IPS DF 19.7 (cell line): ENCODE data around the gene EGFLAM.

Source experiments
- DNase-seq: peaks from one replicate; pipeline ENCODE4 v3.0.0-alpha.2; 2013; ENCODE audit warnings: low read depth, low spot score

The EGFLAM gene

DNA sequence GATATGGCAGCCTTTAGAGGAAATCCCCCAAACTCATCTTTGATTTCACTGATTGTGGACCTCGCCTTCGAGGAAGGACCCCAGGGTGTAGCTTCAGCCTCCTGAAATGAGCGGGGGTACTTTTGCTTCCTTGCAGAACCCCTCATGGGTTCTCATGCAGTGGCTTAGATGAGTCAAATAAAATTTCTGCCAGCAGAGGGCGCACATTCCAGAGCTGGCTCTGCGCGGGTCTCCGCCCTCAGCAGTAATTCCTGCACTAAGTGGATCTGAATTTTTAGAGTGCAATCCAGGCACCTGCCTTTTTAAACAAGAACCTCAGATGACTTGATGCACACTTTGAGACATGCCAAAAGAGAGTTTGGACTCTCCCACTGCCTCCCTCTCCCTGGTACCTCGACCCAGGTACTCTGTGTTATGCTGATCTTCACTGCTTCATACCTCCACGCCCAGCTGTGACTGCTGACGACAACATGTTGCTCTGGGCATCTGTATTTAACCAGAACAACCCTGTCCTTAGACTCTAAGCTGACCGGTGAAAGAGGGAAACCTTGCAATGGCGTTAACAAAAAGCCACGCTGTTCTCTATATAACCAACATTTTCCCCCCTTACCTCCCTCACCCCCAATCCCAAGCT, 7.3 kb downstream of the EGFLAM start:
- no peak for DNase-seq

DNA sequence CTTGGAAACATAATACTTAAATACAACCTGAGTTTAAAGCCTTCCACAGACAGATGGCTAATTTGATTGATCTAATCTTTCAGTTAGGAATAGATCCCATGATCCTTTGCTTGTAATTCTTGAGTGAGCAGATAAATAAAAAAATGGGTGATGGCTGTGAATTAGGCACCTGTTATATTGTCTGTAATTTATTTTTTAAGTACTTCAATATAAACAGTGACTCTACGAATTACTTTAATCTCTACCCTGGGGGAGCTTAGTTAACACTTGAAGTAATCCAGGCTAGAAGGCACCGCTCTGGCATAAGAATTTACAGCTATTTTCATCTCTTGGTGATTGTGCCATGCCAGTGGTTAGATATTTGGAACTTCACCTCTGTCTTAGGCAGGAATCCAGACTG, 9.0 kb downstream of the EGFLAM start:
- no peak for DNase-seq

DNA sequence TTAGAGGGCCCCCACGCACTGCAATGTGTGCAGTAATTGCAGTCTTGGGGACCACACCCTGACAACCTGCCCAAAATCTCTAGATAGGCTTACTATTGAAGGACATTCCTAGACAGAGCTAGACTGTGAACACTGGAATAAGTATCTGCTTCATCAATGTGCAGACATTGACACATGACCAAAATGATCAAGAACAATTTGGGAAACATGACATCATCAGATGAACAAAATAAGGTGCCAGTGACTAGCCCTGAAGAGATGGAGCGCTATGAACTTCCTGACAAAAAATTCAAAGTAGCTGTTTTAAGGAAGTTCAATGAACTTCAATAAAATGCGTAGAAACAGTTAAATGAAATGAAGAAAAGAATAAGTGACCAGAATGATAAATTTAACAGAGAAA, 15.3 kb downstream of the EGFLAM start:
- no peak for DNase-seq

DNA sequence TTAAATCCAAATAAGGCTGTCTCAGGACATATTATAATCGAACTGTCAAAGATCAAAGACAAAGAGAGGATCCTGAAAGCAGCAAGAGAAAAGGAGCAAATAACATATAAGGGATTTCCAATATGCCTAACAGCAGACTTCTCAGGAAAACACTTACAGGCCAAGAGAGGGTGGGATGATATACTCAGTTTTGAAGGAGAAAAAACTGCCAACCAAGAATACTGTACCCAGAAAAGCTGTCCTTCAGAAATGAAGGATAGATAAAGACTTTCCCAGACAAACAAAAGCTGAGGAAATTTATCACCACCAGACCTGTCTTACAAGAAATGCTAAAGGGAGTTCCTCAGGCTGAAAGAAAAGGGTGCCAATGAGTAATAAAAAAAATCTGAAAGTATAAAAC, 16.0 kb downstream of the EGFLAM start:
- DNase-seq = no peak

DNA sequence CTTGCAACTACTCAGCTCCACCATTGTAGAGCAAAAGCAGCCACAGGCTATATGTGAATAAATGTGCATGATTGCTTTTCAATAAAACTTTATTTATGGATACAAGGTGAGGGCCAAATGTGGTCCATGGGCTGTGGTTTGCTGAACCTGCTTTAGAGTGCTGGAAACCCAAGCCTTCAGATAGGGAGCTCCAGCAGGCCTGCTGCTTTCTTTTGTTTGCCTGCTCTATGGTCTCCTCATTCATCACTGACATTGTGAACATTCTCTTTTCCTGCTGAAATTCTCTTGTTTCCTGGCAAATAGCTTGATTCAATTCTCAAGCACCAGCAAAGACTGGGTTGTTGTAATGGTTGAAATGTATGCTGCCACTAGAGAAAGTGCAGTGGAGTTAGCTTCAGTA, 26.0 kb downstream of the EGFLAM start:
- no peak for DNase-seq

DNA sequence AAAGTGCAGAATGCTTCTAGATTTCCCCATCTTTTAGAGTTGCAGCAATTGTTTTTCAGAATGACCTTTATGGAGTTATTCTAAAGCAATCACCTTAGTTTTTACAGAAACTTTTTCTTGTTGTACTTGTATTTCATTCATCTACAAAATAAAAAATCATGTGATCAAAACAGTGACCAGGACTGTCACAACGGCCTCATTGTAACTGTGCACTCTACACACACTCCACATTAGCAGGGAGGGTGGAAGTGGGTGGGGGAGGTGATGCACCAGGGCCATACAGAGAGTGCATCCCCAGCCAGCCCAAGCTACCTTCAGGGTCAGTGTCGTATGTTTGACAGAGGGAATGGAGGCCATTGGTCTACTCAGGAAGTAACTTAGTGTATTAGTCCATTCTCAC, 26.9 kb downstream of the EGFLAM start:
- DNase-seq = no peak

DNA sequence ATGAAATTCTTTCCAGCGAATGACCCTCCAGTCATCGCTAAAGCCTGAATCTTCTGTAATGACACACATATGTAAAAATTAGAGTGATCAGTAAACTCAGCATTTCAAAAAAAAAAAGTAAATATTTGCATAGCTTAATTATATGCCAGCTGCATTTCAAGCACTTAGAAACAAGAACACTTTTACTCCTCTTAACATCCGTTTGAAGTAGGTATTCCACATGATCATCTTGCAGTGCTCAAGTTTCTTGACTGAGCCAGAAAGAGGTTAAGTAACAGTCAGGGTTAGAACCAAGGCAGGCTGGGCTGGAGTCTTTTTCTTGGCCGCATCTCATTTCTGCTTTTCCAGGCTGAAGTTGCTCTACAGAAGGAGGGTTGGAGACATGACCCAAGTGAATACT, 27.6 kb downstream of the EGFLAM start:
- DNase-seq = no peak

DNA sequence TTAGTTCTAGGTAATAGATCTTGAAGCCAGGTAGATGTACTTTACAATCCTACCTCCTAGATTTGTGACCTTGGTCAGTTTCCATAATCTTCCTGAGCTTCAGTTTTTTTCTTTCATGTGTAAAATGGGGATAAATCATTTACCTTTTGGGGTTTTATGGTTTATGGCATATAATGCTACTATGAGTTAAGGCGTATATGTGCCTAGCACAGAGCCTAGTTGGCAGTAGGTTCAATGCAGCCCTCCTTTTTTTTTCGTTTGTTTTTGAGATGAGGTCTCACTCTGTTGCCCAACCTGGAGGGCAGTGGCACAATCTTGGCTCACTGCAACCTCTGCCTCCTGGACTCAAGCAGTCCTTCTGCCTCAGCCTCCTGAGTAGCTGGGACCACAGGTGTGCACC, 28.8 kb downstream of the EGFLAM start:
- no peak for DNase-seq

DNA sequence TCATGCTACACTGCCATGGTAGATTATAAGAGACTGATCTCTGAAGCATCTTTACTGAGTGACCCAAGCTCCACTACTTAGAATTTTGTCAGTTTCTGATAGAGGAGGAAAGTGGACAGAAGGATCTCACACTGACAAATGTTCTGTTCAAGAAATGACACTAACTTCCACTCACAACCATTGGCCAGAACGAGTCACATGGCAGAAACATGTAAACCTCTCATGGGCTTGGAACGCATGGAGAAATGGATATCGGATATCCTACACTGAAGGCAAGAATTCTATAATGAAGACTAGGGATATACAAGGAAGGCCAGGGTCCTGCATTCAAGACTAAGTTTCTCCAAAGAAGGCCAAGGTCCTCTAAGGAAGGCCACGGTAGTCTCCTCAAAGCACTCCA, 31.1 kb downstream of the EGFLAM start:
- no peak for DNase-seq

DNA sequence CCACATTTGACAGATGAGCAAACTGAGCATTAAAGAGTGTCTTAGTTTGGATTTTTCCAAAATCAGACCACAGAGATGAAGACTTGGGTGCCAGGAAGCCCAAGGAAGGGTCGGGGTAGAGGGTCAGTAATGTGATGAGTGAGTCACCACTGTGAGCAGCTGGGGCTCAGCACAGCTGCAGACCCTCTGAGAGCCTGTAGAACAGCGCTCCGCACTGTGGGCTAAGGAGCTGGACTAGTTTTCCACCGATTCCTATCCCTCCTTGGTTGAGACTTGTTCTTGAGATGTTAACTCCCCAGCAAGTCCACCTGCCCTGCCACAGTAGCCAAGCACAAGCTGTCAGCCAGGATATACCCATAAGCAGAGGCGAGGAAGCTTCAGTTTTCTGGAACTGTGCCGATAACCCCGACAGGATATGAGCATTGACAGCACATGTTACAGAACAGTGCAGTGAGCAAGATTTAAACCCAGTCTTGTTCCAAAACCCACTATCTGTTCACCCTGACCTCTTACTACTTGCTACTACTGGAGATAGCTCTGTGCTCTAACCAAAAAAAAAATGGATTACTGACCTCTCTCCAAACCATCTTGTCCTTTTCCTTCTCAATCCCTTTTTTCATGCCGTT, 31.8 kb downstream of the EGFLAM start:
- DNase-seq = no peak

DNA sequence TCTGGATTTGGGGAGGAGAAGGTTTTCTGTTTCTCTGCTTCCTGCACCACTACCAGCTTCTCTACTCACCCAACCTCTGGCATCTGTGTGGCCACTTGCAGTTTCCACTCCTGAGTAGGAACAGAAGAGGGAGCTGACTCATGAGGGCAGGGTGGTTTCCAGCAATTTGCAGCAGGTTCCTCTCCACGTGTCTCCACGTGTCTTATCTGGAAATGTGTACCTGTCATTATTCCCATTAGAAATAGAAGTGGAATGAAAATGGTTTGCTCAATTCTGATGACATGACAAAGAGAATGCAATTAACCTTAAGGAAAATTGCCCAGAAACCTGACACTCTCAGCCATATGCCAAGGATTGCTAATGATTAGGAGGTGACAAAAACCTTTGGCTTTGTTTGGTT, 33.0 kb downstream of the EGFLAM start:
- no peak for DNase-seq

DNA sequence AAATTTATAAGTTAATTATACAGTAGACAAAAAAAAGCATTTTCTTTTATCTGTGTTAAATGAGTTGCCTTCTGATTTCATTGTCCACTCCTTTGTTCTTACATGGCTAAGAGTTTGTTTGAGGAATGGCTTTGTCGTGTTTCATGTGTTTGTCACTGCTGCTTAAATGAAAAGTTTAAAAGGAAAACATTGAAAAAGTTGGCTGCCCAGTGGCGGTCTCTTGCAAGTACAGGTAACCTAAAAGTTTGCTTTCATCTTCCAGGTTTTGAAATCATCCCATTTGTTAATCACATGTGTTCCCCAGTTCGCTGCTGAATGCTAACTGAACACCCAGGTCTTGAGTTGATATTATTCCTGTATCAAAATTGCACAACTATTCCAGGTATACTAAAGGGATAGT, 33.9 kb downstream of the EGFLAM start:
- no peak for DNase-seq

DNA sequence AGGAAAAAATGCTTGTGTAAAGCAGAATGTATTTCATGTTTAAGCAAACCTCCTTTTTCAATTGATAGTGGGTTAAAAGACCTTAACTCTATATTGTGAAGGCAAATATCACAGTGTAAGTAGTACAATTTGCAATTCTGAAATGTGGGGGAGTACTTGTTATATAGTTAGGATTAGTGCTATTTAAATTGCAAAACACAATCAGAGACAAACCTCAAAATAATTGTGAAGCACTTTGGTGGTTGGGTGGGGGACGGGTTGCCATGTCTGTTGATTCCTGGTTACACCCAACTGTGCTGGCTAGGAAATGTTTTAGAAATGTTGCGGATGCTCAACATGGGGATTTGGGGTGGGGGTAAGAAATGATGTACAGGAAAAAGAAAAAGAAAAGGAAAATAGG, 37.4 kb downstream of the EGFLAM start:
- DNase-seq = no peak

DNA sequence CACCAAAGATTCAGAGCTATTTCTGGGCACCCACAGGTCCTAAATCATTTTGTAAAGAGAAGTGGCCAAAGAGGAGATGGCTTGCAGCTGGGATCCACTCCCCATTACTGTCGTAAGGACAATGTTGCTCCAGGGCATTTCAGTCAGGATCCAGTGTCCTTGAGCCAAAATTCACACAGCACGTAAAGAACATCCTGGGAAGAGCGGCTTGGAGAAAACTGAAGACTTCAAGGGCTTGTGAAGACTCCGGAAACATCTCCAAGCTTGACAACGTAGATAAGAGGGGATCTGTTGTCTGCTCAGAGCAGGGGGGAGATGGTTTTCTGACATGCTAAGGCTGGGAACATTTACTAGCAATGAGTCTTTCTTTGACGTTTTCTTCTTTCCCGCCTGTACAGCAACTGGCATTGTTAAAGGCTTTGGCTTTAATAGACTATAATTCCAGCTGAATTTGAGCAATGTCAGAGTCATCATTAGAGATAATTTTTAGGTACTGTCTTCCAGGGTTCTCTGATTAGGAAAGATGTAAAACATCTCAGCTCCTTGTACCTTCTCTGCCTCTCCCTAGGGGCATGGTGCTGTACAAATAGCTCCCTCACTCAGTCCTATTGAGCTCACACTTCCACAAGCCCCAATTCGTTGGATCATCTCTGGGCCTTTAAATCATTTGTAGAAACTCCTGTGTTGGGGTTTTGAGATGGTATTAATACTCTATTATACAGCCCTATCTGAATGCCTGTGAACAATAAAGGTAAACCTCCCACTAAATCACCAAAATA, 39.7 kb downstream of the EGFLAM start:
- no peak for DNase-seq

DNA sequence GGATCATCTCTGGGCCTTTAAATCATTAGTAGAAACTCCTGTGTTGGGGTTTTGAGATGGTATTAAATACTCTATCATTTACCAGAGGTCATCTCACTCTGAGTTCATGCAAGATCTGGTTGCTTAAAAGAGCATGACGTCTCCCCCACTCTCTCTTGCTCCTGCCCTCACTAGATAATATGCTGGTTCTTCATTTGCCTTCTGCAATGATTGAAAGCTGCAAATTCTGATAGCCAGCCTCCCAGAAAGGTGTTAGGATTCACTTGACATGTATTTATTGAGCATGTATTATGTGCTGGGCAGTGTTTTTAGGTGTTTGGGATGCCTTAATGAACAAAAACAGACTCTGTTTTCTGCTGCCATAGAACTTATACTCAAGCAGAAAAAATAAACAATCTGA, 41.2 kb downstream of the EGFLAM start:
- no peak for DNase-seq

DNA sequence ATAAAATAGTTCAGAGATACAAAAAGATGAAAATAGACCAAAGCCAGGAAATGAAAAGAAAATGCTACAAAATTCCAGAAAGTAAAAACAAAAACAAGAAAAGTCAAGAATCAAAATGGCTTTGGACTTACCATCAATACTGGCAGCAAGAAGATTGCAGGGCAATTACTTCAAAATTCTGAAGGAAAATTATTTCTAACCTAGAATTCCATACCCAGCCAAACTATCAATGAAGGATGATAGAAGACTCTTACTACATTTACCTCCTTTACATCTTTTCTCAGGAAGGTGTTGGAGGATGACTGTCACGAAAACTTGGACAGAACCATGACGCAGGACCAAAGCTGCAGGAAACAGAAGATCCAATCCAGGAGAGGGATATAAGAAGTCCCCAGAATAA, 46.8 kb downstream of the EGFLAM start:
- no peak for DNase-seq

DNA sequence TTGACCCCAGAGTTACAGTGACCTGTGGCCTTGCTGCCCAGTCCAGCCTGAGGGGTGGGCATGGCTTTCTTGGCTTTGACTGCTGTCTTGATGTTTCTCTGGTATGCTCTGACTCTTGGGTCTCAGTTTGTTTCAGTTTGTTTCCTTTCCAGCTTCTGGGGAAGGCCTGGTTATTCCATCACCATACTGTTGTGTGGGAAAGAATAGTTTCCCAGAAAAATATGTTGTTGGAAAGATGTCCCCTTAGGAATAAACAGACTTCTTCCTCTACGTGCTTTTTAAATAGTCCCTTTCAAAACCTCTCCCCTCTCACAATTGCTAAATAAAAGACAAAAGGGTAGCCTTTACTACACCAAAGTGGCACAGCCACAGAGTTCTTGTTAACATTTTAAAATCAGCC, 49.5 kb downstream of the EGFLAM start:
- DNase-seq = no peak

DNA sequence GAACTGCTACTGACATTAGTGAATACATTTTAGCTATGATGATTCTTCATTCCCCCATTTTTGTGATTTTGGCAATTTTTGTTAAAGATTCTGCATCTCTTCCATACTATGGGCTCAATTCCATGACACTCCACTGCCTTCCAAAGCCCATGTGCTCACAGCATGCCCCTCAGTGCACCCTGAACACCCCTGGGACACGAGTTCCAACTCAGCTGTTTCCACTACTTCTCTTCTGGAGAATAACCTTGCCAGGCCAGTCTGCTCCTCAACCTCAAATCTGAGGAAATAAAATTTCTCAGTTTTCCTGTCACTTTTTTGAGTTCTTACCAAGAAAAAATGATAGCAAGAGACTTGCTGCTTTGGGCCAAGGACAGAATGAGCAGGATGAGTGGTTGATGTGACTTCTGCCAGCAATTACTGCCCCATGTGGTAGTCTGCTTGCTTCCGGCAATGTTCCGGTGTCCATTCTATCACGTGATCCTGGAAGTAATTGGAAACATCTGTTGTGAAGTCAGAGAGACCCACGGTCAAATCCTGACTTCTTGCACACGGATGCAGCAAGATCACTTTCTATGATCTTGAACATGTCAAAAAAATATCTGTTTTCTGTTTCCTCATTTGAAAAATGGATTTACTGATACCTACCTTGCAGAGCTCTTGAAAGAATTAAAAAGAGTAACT, 58.3 kb downstream of the EGFLAM start:
- DNase-seq = no peak

DNA sequence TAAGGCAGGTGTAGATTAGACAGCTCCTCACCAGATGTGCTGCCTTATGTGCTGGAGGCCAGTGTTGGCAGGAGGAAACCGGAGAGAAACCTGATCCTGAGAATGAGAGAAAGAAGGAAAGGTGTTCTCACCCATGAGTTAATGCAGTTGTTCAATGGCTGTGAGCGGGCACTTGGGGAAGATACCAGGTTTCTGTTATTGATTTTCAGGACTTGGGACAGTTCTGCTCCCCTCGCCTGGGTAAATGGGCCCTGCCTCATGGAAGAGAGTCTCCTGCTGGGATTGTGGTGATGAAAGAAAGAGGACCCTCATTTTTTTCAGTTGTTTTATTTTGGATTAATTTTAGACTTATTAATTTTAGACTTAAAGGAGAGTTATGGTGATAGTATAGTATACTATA, 59.5 kb downstream of the EGFLAM start:
- no peak for DNase-seq

DNA sequence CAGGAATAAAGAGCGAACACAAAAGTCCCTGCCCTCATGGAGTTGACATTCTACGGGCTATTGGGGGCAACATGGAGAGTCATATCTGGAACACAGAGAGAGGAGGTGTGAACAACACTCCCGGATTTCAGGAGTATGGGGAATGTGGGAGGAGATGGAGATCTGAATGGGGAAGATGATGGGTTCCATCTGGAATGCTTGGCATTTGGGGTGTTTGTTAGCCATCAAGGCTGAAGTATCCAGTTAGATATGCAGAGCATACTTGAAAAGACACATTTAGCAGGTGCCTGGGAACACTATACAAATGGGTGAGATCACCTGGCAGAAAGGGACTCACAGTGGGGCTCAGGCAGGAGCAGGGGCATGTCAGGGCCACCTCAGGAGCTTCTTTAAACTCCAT, 61.1 kb downstream of the EGFLAM start:
- DNase-seq = no peak

DNA sequence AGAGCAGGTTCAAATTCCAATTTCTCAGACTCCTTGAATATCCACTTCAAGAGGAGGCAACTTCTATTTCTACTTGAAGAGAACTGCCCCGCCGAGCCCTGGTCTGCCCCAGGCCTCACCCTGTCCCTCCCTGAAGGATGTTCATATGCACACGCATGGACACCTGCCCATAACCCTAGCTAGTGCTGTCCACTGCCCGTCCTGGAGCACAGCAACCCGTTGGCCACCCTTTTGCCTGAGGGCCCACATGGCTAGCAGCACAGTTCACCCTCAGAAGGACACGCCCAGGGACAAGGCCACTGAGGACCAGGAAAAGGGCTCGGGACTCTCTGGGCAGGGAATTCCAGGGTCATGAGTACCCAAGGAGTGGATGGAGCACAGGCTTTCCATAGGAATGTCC, 63.6 kb downstream of the EGFLAM start:
- DNase-seq = no peak

DNA sequence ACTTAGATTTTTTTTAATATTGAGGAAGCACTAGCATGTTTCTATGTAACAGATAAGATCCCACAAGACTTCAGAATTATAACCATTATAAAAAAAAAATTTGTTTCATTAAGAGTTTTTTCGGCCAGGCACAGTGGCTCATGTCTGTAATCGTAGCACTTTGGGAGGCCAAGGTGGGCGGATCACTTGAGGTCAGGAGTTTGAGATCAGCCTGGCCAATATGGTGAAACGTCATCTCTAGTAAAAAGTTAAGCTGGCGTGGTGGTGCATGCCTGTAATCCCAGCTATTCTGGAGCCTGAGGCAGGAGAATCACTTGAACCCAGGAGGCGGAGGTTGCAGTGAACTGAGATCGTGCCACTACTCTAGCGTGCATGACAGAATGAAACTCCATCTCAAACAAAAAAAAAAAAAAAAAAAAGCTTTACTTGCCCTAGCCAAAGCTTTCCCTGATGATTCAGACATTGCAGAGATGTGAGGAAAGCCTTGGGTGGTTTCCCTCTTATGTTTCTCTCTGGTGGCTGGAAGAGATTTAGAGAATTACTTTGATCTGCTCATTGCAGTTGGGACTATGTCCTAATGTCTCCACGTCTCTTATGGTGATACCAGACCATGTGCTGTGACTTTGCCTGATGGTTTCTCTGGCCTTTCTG, 65.4 kb downstream of the EGFLAM start:
- no peak for DNase-seq
